ENCODE measurements around the gene ESYT3. TPM values are rescaled to one million over a fixed set of nuclear protein-coding genes. Genes with fewer than 3 reads are reported as not detected.

ESYT3 gene
- total RNA-seq, 5 donors from 2014 or later (not counting 1 experiment from before 2014, with no cell fraction given): 0.10 to 0.20 TPM; not detected in 3

GRCh38 chr3:138461246-138461645 is 26.8 kb downstream of the ESYT3 start:
- Histone ChIP-seq H3K4me1 (ENCODE audit: control insufficient read depth in 1 of 2, extremely low read depth in 1 of 2, insufficient read depth in 2 of 2, low read length in 2 of 2) (peaks cover 0 to 3% of the 10 kb centered on the region in 2 experiments), H3K27me3 (replicated peaks in 1 of 2; ENCODE audit: control insufficient read depth in 2 of 2, extremely low read depth in 1 of 2, insufficient read depth in 2 of 2, low read length in 1 of 2) (peaks cover 0 to 36% of the 10 kb centered on the region in 2 experiments), H3K4me3 (ENCODE audit: control insufficient read depth in 1 of 2, extremely low read depth in 1 of 2, low read length in 1 of 2) (no peak overlapping the region), H3K9me3 (no peaks in the 10 kb centered on the region), H3K36me3 (ENCODE audit: control insufficient read depth in 2 of 2, extremely low read depth in 1 of 2, insufficient read depth in 1 of 2, low read length in 1 of 2) (no peaks in the 10 kb centered on the region), H3K27ac (ENCODE audit: low read length) (no peak overlapping the region)
- no peak overlapping the region for H3K27ac Mint-ChIP-seq
- H3K4me3 Mint-ChIP-seq: no peak overlapping the region
- no peak for DNase-seq
- POLR2A ChIA-PET: no interaction called here
- peaks cover 0 to 6% (median 2%) of the 10 kb centered on the region in 3 donors for H3K4me1 Mint-ChIP-seq
- ATAC-seq (replicated peaks in 1 of 4): no peak
- peaks cover 9 to 14% of the 10 kb centered on the region in 2 donors for H3K27me3 Mint-ChIP-seq
- H3K9me3 Mint-ChIP-seq: no peaks in the 10 kb centered on the region
- no CpG with 5 or more reads among the region's 5 CpGs for WGBS (ENCODE audit: insufficient coverage)
- CTCF ChIA-PET: no interaction called here
- H3K36me3 Mint-ChIP-seq: no peaks in the 10 kb centered on the region

GRCh38 chr3:138461896-138462295 is 27.5 kb downstream of the ESYT3 start:
- WGBS (ENCODE audit: insufficient coverage): 86% methylated on average over 3 of the region's 4 CpGs
- CTCF ChIA-PET: no interaction called here

GRCh38 chr3:138463724-138464490 is 29.5 kb downstream of the ESYT3 start:
- CTCF ChIA-PET: no interaction called here
- Histone ChIP-seq H3K27ac (ENCODE audit: low read length) (no peak overlapping the region), H3K9me3 (no peaks in the 10 kb centered on the region), H3K36me3 (ENCODE audit: control insufficient read depth in 2 of 2, extremely low read depth in 1 of 2, insufficient read depth in 1 of 2, low read length in 1 of 2) (no peaks in the 10 kb centered on the region), H3K4me1 (ENCODE audit: control insufficient read depth in 1 of 2, extremely low read depth in 1 of 2, insufficient read depth in 2 of 2, low read length in 2 of 2) (no peaks in the 10 kb centered on the region), H3K4me3 (ENCODE audit: control insufficient read depth in 1 of 2, extremely low read depth in 1 of 2, low read length in 1 of 2) (no peak overlapping the region), H3K27me3 (replicated peaks in 1 of 2; ENCODE audit: control insufficient read depth in 2 of 2, extremely low read depth in 1 of 2, insufficient read depth in 2 of 2, low read length in 1 of 2) (peaks cover 0 to 39% of the 10 kb centered on the region in 2 experiments)
- POLR2A ChIA-PET: no interaction called here
- H3K4me1 Mint-ChIP-seq: no peaks in the 10 kb centered on the region
- H3K27ac Mint-ChIP-seq: no peak overlapping the region
- WGBS (ENCODE audit: insufficient coverage): 79% methylated on average over 6 of the region's 6 CpGs
- H3K4me3 Mint-ChIP-seq: no peak overlapping the region
- H3K36me3 Mint-ChIP-seq: no peaks in the 10 kb centered on the region
- ATAC-seq (replicated peaks in 1 of 4): no peak
- no peak for DNase-seq
- no peaks in the 10 kb centered on the region for H3K9me3 Mint-ChIP-seq
- H3K27me3 Mint-ChIP-seq: peaks cover 15 to 19% of the 10 kb centered on the region in 2 donors

More at GRCh38 chr3:138461896-138462295, 27.5 kb downstream of the ESYT3 start:
- no peak overlapping the region for H3K4me3 ChIP-seq (ENCODE audit: control insufficient read depth in 1 of 2, extremely low read depth in 1 of 2, low read length in 1 of 2)
- peaks cover 0 to 33% of the 10 kb centered on the region in 2 experiments for H3K27me3 ChIP-seq (replicated peaks in 1 of 2; ENCODE audit: control insufficient read depth in 2 of 2, extremely low read depth in 1 of 2, insufficient read depth in 2 of 2, low read length in 1 of 2)
- ATAC-seq (replicated peaks in 1 of 4): no peak
- H3K36me3 Mint-ChIP-seq: no peaks in the 10 kb centered on the region
- no peaks in the 10 kb centered on the region for H3K9me3 Mint-ChIP-seq
- H3K4me1 Mint-ChIP-seq: peaks cover 0 to 2% (median 0%) of the 10 kb centered on the region in 3 donors
- no peaks in the 10 kb centered on the region for H3K9me3 ChIP-seq
- H3K4me1 ChIP-seq (ENCODE audit: control insufficient read depth in 1 of 2, extremely low read depth in 1 of 2, insufficient read depth in 2 of 2, low read length in 2 of 2): no peaks in the 10 kb centered on the region
- H3K27ac ChIP-seq (ENCODE audit: low read length): no peak overlapping the region
- H3K27ac Mint-ChIP-seq: no peak overlapping the region
- no peak overlapping the region for H3K4me3 Mint-ChIP-seq
- H3K27me3 Mint-ChIP-seq: peaks cover 9 to 14% of the 10 kb centered on the region in 2 donors
- no peak for DNase-seq
- POLR2A ChIA-PET: no interaction called here
- no peaks in the 10 kb centered on the region for H3K36me3 ChIP-seq (ENCODE audit: control insufficient read depth in 2 of 2, extremely low read depth in 1 of 2, insufficient read depth in 1 of 2, low read length in 1 of 2)

- Mint-ChIP-seq H3K4me3 (no peak overlapping the region), H3K9me3 (no peaks in the 10 kb centered on the region), H3K36me3 (no peaks in the 10 kb centered on the region), H3K27me3 (peaks cover 15 to 19% of the 10 kb centered on the region in 2 donors), H3K4me1 (no peaks in the 10 kb centered on the region), H3K27ac (no peak overlapping the region)
- 88% methylated on average over 2 of the region's 2 CpGs for WGBS (ENCODE audit: insufficient coverage)
- H3K4me3 ChIP-seq (ENCODE audit: control insufficient read depth in 1 of 2, extremely low read depth in 1 of 2, low read length in 1 of 2): no peak overlapping the region
- DNase-seq: no peak
- H3K4me1 ChIP-seq (ENCODE audit: control insufficient read depth in 1 of 2, extremely low read depth in 1 of 2, insufficient read depth in 2 of 2, low read length in 2 of 2): no peaks in the 10 kb centered on the region
- ChIA-PET CTCF (no interaction called here), POLR2A (no interaction called here)
- no peaks in the 10 kb centered on the region for H3K36me3 ChIP-seq (ENCODE audit: control insufficient read depth in 2 of 2, extremely low read depth in 1 of 2, insufficient read depth in 1 of 2, low read length in 1 of 2)
- H3K27ac ChIP-seq (ENCODE audit: low read length): no peak overlapping the region
- no peak for ATAC-seq (replicated peaks in 1 of 4)
- peaks cover 0 to 38% of the 10 kb centered on the region in 2 experiments for H3K27me3 ChIP-seq (replicated peaks in 1 of 2; ENCODE audit: control insufficient read depth in 2 of 2, extremely low read depth in 1 of 2, insufficient read depth in 2 of 2, low read length in 1 of 2)
- H3K9me3 ChIP-seq: no peaks in the 10 kb centered on the region
Observed at GRCh38 chr3:138464491-138464860, 30.1 kb downstream of the ESYT3 start.

GRCh38 chr3:138465451-138465850 is 31.0 kb downstream of the ESYT3 start:
- H3K27ac ChIP-seq (ENCODE audit: low read length): no peak overlapping the region
- peaks cover 0 to 31% of the 10 kb centered on the region in 2 experiments for H3K27me3 ChIP-seq (replicated peaks in 1 of 2; ENCODE audit: control insufficient read depth in 2 of 2, extremely low read depth in 1 of 2, insufficient read depth in 2 of 2, low read length in 1 of 2)
- Mint-ChIP-seq H3K27me3 (peaks cover 15 to 19% of the 10 kb centered on the region in 2 donors), H3K36me3 (no peaks in the 10 kb centered on the region), H3K4me3 (no peak overlapping the region), H3K9me3 (no peaks in the 10 kb centered on the region), H3K27ac (no peak overlapping the region), H3K4me1 (no peaks in the 10 kb centered on the region)
- POLR2A ChIA-PET: no interaction called here
- no peak for ATAC-seq (replicated peaks in 1 of 4)
- no peak for DNase-seq
- no peak overlapping the region for H3K4me3 ChIP-seq (ENCODE audit: control insufficient read depth in 1 of 2, extremely low read depth in 1 of 2, low read length in 1 of 2)
- H3K4me1 ChIP-seq (ENCODE audit: control insufficient read depth in 1 of 2, extremely low read depth in 1 of 2, insufficient read depth in 2 of 2, low read length in 2 of 2): no peaks in the 10 kb centered on the region
- CTCF ChIA-PET: interaction anchor here in 1 of 2 donors (0.6 kb wide), 1 partner anchor 160 kb away, joined by 3 read pairs; no protein-coding TSS in a partner anchor
- no peaks in the 10 kb centered on the region for H3K9me3 ChIP-seq
- 93% methylated on average over 2 of the region's 3 CpGs for WGBS (ENCODE audit: insufficient coverage)
- H3K36me3 ChIP-seq (ENCODE audit: control insufficient read depth in 2 of 2, extremely low read depth in 1 of 2, insufficient read depth in 1 of 2, low read length in 1 of 2): no peaks in the 10 kb centered on the region

GRCh38 chr3:138465925-138466324 is 31.5 kb downstream of the ESYT3 start:
- DNase-seq: no peak
- H3K27me3 ChIP-seq (replicated peaks in 1 of 2; ENCODE audit: control insufficient read depth in 2 of 2, extremely low read depth in 1 of 2, insufficient read depth in 2 of 2, low read length in 1 of 2): peaks cover 0 to 29% of the 10 kb centered on the region in 2 experiments
- no peak for ATAC-seq (replicated peaks in 1 of 4)
- no peaks in the 10 kb centered on the region for H3K36me3 ChIP-seq (ENCODE audit: control insufficient read depth in 2 of 2, extremely low read depth in 1 of 2, insufficient read depth in 1 of 2, low read length in 1 of 2)
- no peaks in the 10 kb centered on the region for H3K4me1 ChIP-seq (ENCODE audit: control insufficient read depth in 1 of 2, extremely low read depth in 1 of 2, insufficient read depth in 2 of 2, low read length in 2 of 2)
- ChIA-PET POLR2A (no interaction called here), CTCF (interaction anchor here in 1 of 2 donors (0.6 kb wide), 1 partner anchor 160 kb away, joined by 3 read pairs; no protein-coding TSS in a partner anchor)
- Mint-ChIP-seq H3K4me3 (no peak overlapping the region), H3K4me1 (no peaks in the 10 kb centered on the region), H3K27ac (no peak overlapping the region), H3K36me3 (no peaks in the 10 kb centered on the region), H3K27me3 (peaks cover 15 to 19% of the 10 kb centered on the region in 2 donors), H3K9me3 (no peaks in the 10 kb centered on the region)
- 69% methylated on average over 2 of the region's 2 CpGs for WGBS (ENCODE audit: insufficient coverage)
- H3K9me3 ChIP-seq: no peaks in the 10 kb centered on the region
- H3K27ac ChIP-seq (ENCODE audit: low read length): no peak overlapping the region
- no peak overlapping the region for H3K4me3 ChIP-seq (ENCODE audit: control insufficient read depth in 1 of 2, extremely low read depth in 1 of 2, low read length in 1 of 2)

All from T-cell (primary cell).